Neural cell (in vitro differentiated cells): ENCODE data around the gene TRMT1. TPM values are rescaled to one million over a fixed set of nuclear protein-coding genes. Genes with fewer than 3 reads are reported as not detected.

ENCODE experiments used
- H2AFZ ChIP-seq: fragments of 200-600, 300-800 bp; sonication (generic), shearing (Covaris generic); 2 replicates; pipeline ENCODE4 v1.6.0; 2014; ENCODE audit warnings: low read depth, mild to moderate bottlenecking, antibody characterized with exemption, low read length, moderate library complexity
- H3F3A ChIP-seq: fragments of 200-600 bp; shearing (Covaris generic); 2 replicates; pipeline ENCODE4 v1.6.1; 2016; ENCODE audit warnings: mild to moderate bottlenecking, moderate library complexity, mixed read lengths, antibody characterized with exemption, low read length; ENCODE audit not compliant: insufficient read depth, poor library complexity, severe bottlenecking
- H3K27ac ChIP-seq: fragments of 200-600, 300-800 bp; sonication (generic), shearing (Covaris generic); 2 replicates; pipeline ENCODE4 v1.5.1; 2014; ENCODE audit warnings: mild to moderate bottlenecking, low read length, moderate library complexity
- H3K27me3 ChIP-seq: fragments of 300-800, 200-600 bp; sonication (generic), shearing (Covaris generic); 2 replicates; pipeline ENCODE4 v1.6.0; 2014; ENCODE audit warnings: mild to moderate bottlenecking, low read depth, low read length, moderate library complexity; ENCODE audit not compliant: insufficient read depth
- H3K36me3 ChIP-seq: fragments of 300-800, 200-600 bp; sonication (generic), shearing (Covaris generic); 2 replicates; pipeline ENCODE4 v1.5.1; 2014; ENCODE audit warnings: mild to moderate bottlenecking, antibody characterized with exemption, low read length, moderate library complexity; ENCODE audit not compliant: insufficient read depth
- H3K4me2 ChIP-seq: fragments of 300-800, 200-600 bp; sonication (generic), shearing (Covaris generic); 2 replicates; pipeline ENCODE4 v1.6.0; 2014; ENCODE audit warnings: mild to moderate bottlenecking, low read length
- H3K4me3 ChIP-seq: fragments of 300-800, 200-600 bp; sonication (generic), shearing (Covaris generic); 2 replicates; pipeline ENCODE4 v1.5.1; 2014; ENCODE audit warnings: mild to moderate bottlenecking, low read length, moderate library complexity
- H3K79me2 ChIP-seq: fragments of 200-600 bp; shearing (Covaris generic); replicated peaks from 2 replicates; pipeline ENCODE4 v1.6.0; 2014; ENCODE audit warnings: mild to moderate bottlenecking, low read length, moderate library complexity; ENCODE audit not compliant: insufficient read depth
- H3K9ac ChIP-seq: fragments of 300-800, 200-600 bp; sonication (generic), shearing (Covaris generic); 2 replicates; pipeline ENCODE4 v1.6.1; 2016; ENCODE audit warnings: mild to moderate bottlenecking, low read length, mixed read lengths
- H3K9me2 ChIP-seq: fragments of 200-600 bp; shearing (Covaris generic); 2 replicates; pipeline ENCODE4 v1.6.1; 2016; ENCODE audit warnings: mild to moderate bottlenecking, low read length, mixed read lengths; ENCODE audit not compliant: insufficient read depth
- H3K9me3 ChIP-seq: fragments of 200-600, 300-800 bp; sonication (generic), shearing (Covaris generic); 2 replicates; pipeline ENCODE4 v1.6.1; 2016; ENCODE audit warnings: mild to moderate bottlenecking, mixed run types, low read length, moderate library complexity, mixed read lengths
- H4K20me1 ChIP-seq: fragments of 200-600 bp; shearing (Covaris generic); 2 replicates; pipeline ENCODE4 v1.6.1; 2016; ENCODE audit warnings: mild to moderate bottlenecking, mixed run types; ENCODE audit not compliant: insufficient read depth
- EP300 ChIP-seq: fragments of 450-650 bp; conservative IDR thresholded peaks from 2 replicates; pipeline ENCODE4 v1.6.1; 2014; ENCODE audit warnings: antibody characterized with exemption, mild to moderate bottlenecking, moderate library complexity; ENCODE audit not compliant: poor library complexity, severe bottlenecking
- EZH2 ChIP-seq: fragments of 200-600, 300-800 bp; shearing (Covaris generic), sonication (generic); IDR thresholded peaks from 2 replicates; pipeline ENCODE4 v1.6.1; 2014; ENCODE audit warnings: antibody characterized with exemption, low read length, borderline replicate concordance, mild to moderate bottlenecking; ENCODE audit not compliant: insufficient read depth, poor library complexity, severe bottlenecking
- MXI1 ChIP-seq: fragments of 450-650 bp; conservative IDR thresholded peaks from 2 replicates; pipeline ENCODE4 v1.6.1; 2014; ENCODE audit warnings: antibody characterized with exemption, mild to moderate bottlenecking; ENCODE audit not compliant: poor library complexity, severe bottlenecking
- POLR2AphosphoS5 ChIP-seq: IDR thresholded peaks from 2 replicates; pipeline ENCODE4 v1.6.1; 2012
- RAD21 ChIP-seq: fragments of 450-650 bp; conservative IDR thresholded peaks from 2 replicates; pipeline ENCODE4 v1.6.1; 2014; ENCODE audit warnings: antibody characterized with exemption, mild to moderate bottlenecking, moderate library complexity
- SMC3 ChIP-seq: fragments of 450-650 bp; conservative IDR thresholded peaks from 2 replicates; pipeline ENCODE4 v1.6.1; 2014; ENCODE audit warnings: antibody characterized with exemption, mild to moderate bottlenecking, moderate library complexity; ENCODE audit not compliant: poor library complexity
- TAF1 ChIP-seq: IDR thresholded peaks from 2 replicates; pipeline ENCODE4 v1.6.1; 2012; ENCODE audit warnings: low read depth
- polyA plus RNA-seq: library from polyadenylated mRNA; depleted of rRNA; stranded (reverse); fragments of >200 nt; gene quantifications from 2 replicates; pipeline ENCODE4 v1.2.3, GENCODE V29; 2014
- TF ChIP-seq, protein P1 (sequence below): fragments of 450-650 bp; IDR thresholded peaks from 2 replicates; pipeline ENCODE4 v1.5.1; 2014; ENCODE audit warnings: antibody characterized with exemption, mild to moderate bottlenecking, moderate library complexity; ENCODE audit not compliant: poor library complexity, severe bottlenecking
- TF ChIP-seq, protein P2 (sequence below): IDR thresholded peaks from 2 replicates; pipeline ENCODE4 v1.6.1; 2012; ENCODE audit warnings: borderline replicate concordance

TRMT1 gene
- polyA plus RNA-seq, 1 donor from 2014 or later = 94.4 TPM

DNA sequence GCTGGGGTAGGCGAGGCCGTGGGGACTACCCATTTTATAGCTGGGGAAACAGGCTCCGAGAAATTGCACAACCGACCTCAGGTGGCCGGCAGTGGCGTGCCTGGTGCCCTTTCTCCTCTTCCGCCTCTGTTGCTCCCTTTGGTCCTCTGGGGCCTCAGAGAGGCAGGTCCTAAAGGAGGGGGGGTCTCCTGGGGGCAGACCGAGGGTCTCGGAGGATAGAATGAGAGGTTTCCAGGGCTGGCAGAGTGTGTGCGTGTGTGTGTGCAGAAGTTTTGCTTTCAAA is 22.3 kb upstream of the TRMT1 start:
- Histone ChIP-seq H3K79me2 (no peaks in the 10 kb centered on the region), H3K9me2 (no peaks in the 10 kb centered on the region), H4K20me1 (no peaks in the 10 kb centered on the region), H2AFZ (no peak overlapping the region), H3K9ac (no peak overlapping the region), H3K27ac (no peak overlapping the region), H3K27me3 (no peaks in the 10 kb centered on the region), H3K4me3 (no peak overlapping the region), H3K36me3 (no peaks in the 10 kb centered on the region), H3F3A (no peaks in the 10 kb centered on the region), H3K9me3 (no peaks in the 10 kb centered on the region), H3K4me2 (no peak overlapping the region)
- TF ChIP-seq EZH2 (no peak), POLR2AphosphoS5 (no peak), TAF1 (no peak), SMC3 (no peak), MXI1 (no peak), EP300 (no peak), RAD21 (no peak)
- TF ChIP-seq, protein P1, sequence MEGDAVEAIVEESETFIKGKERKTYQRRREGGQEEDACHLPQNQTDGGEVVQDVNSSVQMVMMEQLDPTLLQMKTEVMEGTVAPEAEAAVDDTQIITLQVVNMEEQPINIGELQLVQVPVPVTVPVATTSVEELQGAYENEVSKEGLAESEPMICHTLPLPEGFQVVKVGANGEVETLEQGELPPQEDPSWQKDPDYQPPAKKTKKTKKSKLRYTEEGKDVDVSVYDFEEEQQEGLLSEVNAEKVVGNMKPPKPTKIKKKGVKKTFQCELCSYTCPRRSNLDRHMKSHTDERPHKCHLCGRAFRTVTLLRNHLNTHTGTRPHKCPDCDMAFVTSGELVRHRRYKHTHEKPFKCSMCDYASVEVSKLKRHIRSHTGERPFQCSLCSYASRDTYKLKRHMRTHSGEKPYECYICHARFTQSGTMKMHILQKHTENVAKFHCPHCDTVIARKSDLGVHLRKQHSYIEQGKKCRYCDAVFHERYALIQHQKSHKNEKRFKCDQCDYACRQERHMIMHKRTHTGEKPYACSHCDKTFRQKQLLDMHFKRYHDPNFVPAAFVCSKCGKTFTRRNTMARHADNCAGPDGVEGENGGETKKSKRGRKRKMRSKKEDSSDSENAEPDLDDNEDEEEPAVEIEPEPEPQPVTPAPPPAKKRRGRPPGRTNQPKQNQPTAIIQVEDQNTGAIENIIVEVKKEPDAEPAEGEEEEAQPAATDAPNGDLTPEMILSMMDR = no peak
- TF ChIP-seq, protein P2, sequence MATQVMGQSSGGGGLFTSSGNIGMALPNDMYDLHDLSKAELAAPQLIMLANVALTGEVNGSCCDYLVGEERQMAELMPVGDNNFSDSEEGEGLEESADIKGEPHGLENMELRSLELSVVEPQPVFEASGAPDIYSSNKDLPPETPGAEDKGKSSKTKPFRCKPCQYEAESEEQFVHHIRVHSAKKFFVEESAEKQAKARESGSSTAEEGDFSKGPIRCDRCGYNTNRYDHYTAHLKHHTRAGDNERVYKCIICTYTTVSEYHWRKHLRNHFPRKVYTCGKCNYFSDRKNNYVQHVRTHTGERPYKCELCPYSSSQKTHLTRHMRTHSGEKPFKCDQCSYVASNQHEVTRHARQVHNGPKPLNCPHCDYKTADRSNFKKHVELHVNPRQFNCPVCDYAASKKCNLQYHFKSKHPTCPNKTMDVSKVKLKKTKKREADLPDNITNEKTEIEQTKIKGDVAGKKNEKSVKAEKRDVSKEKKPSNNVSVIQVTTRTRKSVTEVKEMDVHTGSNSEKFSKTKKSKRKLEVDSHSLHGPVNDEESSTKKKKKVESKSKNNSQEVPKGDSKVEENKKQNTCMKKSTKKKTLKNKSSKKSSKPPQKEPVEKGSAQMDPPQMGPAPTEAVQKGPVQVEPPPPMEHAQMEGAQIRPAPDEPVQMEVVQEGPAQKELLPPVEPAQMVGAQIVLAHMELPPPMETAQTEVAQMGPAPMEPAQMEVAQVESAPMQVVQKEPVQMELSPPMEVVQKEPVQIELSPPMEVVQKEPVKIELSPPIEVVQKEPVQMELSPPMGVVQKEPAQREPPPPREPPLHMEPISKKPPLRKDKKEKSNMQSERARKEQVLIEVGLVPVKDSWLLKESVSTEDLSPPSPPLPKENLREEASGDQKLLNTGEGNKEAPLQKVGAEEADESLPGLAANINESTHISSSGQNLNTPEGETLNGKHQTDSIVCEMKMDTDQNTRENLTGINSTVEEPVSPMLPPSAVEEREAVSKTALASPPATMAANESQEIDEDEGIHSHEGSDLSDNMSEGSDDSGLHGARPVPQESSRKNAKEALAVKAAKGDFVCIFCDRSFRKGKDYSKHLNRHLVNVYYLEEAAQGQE = no peak

DNA sequence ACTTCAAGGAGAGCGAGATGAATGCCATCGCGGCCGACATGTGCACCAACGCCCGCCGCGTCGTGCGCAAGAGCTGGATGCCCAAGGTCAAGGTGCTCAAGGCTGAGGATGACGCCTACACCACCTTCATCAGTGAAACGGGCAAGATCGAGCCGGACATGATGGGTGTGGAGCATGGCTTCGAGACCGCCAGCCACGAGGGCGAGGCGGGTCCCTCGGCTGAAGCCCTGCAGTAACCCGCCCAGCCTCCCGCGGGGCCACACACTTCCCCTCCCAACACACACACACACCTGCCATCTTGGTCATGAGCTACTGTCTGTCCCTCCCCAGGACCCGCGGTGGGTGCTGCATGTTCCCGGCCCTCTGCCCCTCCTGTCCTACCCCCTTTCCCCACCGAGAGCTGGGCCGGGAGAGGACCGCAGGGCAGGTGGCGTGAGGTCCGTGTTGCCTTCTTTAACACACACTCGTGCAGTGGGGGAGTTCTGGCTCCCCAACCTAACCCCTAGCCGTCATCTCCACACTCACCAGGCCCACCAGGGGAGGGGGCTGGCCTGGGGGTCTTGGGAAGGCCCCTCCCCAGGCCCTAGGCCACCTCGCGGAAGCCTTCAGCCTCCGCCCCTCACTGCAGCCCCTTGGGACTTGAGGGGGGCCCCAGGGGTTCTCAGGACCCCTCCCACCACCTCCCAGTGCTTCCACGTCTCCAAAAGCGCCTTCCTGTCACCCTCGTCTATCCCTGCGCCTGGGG is 21.8 kb upstream of the TRMT1 start:
- H3K9me2 ChIP-seq = no peaks in the 10 kb centered on the region
- no peaks in the 10 kb centered on the region for H3F3A ChIP-seq
- H4K20me1 ChIP-seq = no peaks in the 10 kb centered on the region
- H3K9ac ChIP-seq = no peak overlapping the region
- H3K36me3 ChIP-seq = no peaks in the 10 kb centered on the region
- H3K9me3 ChIP-seq = no peaks in the 10 kb centered on the region
- no peaks in the 10 kb centered on the region for H3K79me2 ChIP-seq
- H3K4me2 ChIP-seq = no peak overlapping the region
- H3K27ac ChIP-seq = no peak overlapping the region
- TF ChIP-seq RAD21 = no peak
- no peak for TF ChIP-seq EP300
- no peak for TF ChIP-seq EZH2
- no peak for TF ChIP-seq TAF1
- TF ChIP-seq, protein P2 = no peak
- no peak for TF ChIP-seq SMC3
- TF ChIP-seq POLR2AphosphoS5 = no peak
- TF ChIP-seq MXI1 = no peak
- TF ChIP-seq, protein P1 = no peak
- H3K27me3 ChIP-seq = no peaks in the 10 kb centered on the region
- no peak overlapping the region for H3K4me3 ChIP-seq
- no peak overlapping the region for H2AFZ ChIP-seq
